D721Med (cell line): ENCODE measurements around the gene CST2.

Source experiments
- DNase-seq: peaks from one replicate; pipeline ENCODE4 v3.0.0; 2011; ENCODE audit warnings: low spot score; ENCODE audit not compliant: insufficient read length
- FAIRE-seq: peaks from 2 replicates; lab custom pipeline; 2011; peaks lifted over from hg19 to GRCh38; lab: Jason Lieb, UNC
- CTCF ChIP-seq: IDR thresholded peaks from 2 replicates; pipeline ENCODE4 v1.5.1; 2012; ENCODE audit warnings: mild to moderate bottlenecking, control low read depth; ENCODE audit not compliant: insufficient read depth; ENCODE audit errors: missing control alignments

The CST2 gene

GRCh38 chr20:23776067-23776771, 50.3 kb downstream of the CST2 start:
- TF ChIP-seq CTCF, result no peak
- DNase-seq (no peak), FAIRE-seq (no peak)

GRCh38 chr20:23774081-23774480, 52.4 kb downstream of the CST2 start:
- DNase-seq, result no peak
- FAIRE-seq, result no peak
- TF ChIP-seq CTCF, result no peak
